ENCODE results near the gene GRIPAP1.

DNA sequence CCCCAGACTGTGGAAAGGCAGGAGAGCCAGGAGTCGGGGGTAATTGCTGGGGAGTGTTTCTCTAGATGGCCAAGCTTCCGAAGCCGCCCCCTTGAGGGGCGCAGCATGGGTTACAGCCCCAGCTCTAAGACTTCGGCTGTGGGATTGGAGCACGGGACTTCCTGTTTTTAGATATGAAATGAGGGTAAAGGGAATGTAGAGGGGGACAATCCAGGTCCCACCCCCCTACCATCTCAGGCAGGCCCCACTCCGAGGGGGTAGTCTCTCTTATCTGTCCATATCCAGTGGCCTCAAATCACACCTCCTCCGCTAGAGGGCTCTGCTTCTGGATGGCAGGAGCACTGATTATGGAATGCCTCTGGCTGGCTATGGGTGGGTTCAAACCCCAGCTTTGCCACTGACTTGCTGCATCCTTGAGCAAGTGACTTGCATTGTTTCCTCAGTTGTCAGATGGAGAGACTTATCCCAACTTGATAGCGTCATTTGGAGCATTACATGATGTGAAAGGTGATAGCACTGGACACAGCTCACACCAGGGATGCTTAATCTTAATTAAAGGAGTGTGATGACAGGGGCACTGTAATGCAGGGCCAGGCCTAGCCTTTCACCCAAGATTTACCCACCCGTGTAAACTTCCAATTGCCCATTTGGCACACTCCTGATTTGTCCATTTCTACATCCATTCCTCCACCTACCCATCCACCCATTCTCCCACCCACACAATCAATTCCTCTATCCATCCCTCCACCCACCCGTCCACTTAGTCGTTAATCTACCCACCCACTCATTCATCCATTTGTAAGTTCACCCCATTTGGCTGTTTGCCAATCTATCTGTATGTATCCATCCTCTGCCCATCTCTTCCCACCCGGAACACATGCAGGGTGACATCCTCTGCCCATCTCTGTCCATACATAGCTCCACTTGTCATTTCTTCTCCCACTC is 29.6 kb downstream of the GRIPAP1 start:
- TF ChIP-seq, protein P1, sequence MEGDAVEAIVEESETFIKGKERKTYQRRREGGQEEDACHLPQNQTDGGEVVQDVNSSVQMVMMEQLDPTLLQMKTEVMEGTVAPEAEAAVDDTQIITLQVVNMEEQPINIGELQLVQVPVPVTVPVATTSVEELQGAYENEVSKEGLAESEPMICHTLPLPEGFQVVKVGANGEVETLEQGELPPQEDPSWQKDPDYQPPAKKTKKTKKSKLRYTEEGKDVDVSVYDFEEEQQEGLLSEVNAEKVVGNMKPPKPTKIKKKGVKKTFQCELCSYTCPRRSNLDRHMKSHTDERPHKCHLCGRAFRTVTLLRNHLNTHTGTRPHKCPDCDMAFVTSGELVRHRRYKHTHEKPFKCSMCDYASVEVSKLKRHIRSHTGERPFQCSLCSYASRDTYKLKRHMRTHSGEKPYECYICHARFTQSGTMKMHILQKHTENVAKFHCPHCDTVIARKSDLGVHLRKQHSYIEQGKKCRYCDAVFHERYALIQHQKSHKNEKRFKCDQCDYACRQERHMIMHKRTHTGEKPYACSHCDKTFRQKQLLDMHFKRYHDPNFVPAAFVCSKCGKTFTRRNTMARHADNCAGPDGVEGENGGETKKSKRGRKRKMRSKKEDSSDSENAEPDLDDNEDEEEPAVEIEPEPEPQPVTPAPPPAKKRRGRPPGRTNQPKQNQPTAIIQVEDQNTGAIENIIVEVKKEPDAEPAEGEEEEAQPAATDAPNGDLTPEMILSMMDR (IDR thresholded peaks at IDR 0.05) = peak in 2 of 3 donors; percentile 15 to 18
- TF ChIP-seq POLR2AphosphoS5 (IDR thresholded peaks at IDR 0.05) = no peak
